PFSK-1 (cell line): ENCODE measurements around the gene ARHGEF10L.

Experiments
- FOXP2 ChIP-seq: optimal IDR thresholded peaks from 2 replicates; pipeline ENCODE3; 2011; ENCODE audit warnings: borderline replicate concordance, control low read depth, inconsistent platforms; ENCODE audit not compliant: insufficient read depth; ENCODE audit errors: extremely low read length, extremely low read depth
- POLR2AphosphoS5 ChIP-seq: IDR thresholded peaks from 2 replicates; pipeline ENCODE4 v1.6.1; 2012; ENCODE audit warnings: low read depth, mild to moderate bottlenecking, control low read depth, low read length, moderate library complexity
- SIN3A ChIP-seq: IDR thresholded peaks from 2 replicates; pipeline ENCODE4 v1.6.1; 2012; ENCODE audit warnings: mild to moderate bottlenecking, low read length, moderate library complexity, borderline replicate concordance; ENCODE audit not compliant: insufficient read depth
- TAF1 ChIP-seq: IDR thresholded peaks from 2 replicates; pipeline ENCODE4 v1.6.1; 2012; ENCODE audit warnings: low read length, control low read depth, borderline replicate concordance; ENCODE audit not compliant: insufficient read depth
- TF ChIP-seq, protein P1 (sequence below), 2 experiments: IDR thresholded peaks; 2 replicates each; pipeline versions ENCODE4 v1.6.1 to v1.8.0; 2011 to 2012; ENCODE audit warnings: low read depth in 2 of 2, low read length in 2 of 2, control low read depth in 1 of 2, inconsistent platforms in 1 of 2, mild to moderate bottlenecking in 1 of 2, moderate library complexity in 1 of 2; ENCODE audit not compliant: insufficient read depth in 1 of 2

The ARHGEF10L gene

GRCh38 chr1:17511188-17511587 lies 28.3 kb upstream of the ARHGEF10L start:
- TF ChIP-seq FOXP2 (no peak), TAF1 (no peak), SIN3A (no peak), POLR2AphosphoS5 (no peak)
- TF ChIP-seq, protein P1, sequence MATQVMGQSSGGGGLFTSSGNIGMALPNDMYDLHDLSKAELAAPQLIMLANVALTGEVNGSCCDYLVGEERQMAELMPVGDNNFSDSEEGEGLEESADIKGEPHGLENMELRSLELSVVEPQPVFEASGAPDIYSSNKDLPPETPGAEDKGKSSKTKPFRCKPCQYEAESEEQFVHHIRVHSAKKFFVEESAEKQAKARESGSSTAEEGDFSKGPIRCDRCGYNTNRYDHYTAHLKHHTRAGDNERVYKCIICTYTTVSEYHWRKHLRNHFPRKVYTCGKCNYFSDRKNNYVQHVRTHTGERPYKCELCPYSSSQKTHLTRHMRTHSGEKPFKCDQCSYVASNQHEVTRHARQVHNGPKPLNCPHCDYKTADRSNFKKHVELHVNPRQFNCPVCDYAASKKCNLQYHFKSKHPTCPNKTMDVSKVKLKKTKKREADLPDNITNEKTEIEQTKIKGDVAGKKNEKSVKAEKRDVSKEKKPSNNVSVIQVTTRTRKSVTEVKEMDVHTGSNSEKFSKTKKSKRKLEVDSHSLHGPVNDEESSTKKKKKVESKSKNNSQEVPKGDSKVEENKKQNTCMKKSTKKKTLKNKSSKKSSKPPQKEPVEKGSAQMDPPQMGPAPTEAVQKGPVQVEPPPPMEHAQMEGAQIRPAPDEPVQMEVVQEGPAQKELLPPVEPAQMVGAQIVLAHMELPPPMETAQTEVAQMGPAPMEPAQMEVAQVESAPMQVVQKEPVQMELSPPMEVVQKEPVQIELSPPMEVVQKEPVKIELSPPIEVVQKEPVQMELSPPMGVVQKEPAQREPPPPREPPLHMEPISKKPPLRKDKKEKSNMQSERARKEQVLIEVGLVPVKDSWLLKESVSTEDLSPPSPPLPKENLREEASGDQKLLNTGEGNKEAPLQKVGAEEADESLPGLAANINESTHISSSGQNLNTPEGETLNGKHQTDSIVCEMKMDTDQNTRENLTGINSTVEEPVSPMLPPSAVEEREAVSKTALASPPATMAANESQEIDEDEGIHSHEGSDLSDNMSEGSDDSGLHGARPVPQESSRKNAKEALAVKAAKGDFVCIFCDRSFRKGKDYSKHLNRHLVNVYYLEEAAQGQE (IDR thresholded peaks at IDR 0.05; ENCODE audit: insufficient read depth in 1 of 2, low read depth in 2 of 2, low read length in 2 of 2): no peak

DNA sequence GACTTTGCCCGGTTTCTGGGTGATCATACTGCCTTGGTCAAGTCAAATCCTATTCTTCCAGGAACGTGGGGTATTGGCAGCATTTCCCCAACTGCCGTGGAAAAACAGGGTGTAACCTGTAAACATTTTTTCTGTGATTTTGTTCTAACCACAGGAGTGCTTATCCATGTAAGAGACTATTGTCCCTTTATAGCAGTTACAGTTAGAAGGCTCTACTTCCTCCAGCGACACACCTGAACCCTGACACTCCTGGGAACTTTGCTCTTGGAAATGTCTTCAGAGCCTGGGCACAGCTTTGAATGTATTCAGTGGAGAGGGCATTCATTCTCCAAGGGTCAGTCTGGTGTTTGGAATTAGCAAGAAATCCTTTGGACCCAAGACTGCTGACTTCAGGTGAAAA lies 26.4 kb upstream of the ARHGEF10L start:
- TF ChIP-seq FOXP2: no peak
- no peak for TF ChIP-seq POLR2AphosphoS5
- TF ChIP-seq SIN3A: no peak
- TF ChIP-seq, protein P1 (IDR thresholded peaks at IDR 0.05; ENCODE audit: insufficient read depth in 1 of 2, low read depth in 2 of 2, low read length in 2 of 2): no peak
- no peak for TF ChIP-seq TAF1

GRCh38 chr1:17514776-17515175 lies 24.7 kb upstream of the ARHGEF10L start:
- TF ChIP-seq, protein P1 (IDR thresholded peaks at IDR 0.05; ENCODE audit: insufficient read depth in 1 of 2, low read depth in 2 of 2, low read length in 2 of 2): no peak

- TF ChIP-seq, protein P1 (IDR thresholded peaks at IDR 0.05; ENCODE audit: insufficient read depth in 1 of 2, low read depth in 2 of 2, low read length in 2 of 2): no peak
- TF ChIP-seq TAF1 (no peak), FOXP2 (no peak), POLR2AphosphoS5 (no peak), SIN3A (no peak)
Observed at GRCh38 chr1:17515902-17516301, 23.6 kb upstream of the ARHGEF10L start.

DNA sequence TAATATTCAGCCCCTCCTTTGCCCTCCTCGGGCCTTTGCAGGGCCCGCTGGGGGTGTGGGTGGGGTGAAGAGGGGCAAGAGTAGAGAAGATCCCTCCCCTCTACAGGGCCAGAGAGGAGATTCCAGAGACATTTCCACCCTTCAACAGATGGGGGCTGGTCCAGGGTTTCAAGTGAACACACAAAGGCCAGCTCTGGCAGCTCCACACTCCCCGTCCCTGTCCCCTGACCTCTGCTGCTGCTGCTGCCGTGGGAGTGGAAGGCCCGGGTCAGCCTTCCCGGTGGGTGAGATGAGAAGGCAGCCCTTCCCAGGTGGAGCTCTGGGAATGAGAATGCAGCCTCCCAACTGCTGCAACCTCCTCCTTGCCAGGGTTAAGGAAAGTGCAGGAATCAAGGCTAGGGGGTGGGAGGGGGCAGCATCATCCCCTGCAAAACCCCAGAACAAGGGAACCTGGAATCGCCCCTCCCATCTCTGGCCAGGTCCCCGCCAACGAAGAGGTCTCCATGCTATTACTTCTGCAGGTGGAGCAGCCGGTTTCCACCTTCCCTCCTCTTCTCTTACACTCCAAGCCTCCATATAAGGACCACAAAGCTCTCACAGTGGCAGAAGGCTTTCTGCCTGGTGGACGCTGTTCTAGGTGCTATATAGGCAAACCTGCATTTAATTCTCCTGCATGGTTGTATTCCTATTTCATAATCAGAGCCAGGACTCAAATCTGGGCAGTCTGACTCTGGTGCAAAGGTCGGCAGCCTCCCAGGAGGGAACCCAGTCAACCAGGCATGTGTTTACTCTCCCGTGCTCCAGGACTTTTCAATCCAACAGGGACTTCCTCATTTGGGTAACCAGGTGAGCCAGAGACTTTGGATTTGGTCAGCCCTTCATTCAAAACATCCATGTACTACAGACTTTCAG lies 22.9 kb upstream of the ARHGEF10L start:
- TF ChIP-seq, protein P1 (IDR thresholded peaks at IDR 0.05; ENCODE audit: insufficient read depth in 1 of 2, low read depth in 2 of 2, low read length in 2 of 2): no peak
- TF ChIP-seq TAF1: no peak
- no peak for TF ChIP-seq POLR2AphosphoS5
- TF ChIP-seq FOXP2: no peak
- no peak for TF ChIP-seq SIN3A
